Lower leg skin (tissue), 4 donors: ENCODE results near the gene SLC25A44. TPM values are rescaled to one million over a fixed set of nuclear protein-coding genes. Genes with fewer than 3 reads are reported as not detected.

Experiments
- DNase-seq, 2 donors: peaks; one replicate each; pipeline ENCODE4 v3.0.0-alpha.2; 2019; ENCODE audit warnings: low spot score in 2 of 2
- H3K4me3 ChIP-seq: fragments of 200-600 bp; sonication (generic); 2 replicates; pipeline ENCODE4 v1.5.1; 2017; ENCODE audit warnings: mild to moderate bottlenecking, low read depth; ENCODE audit not compliant: poor library complexity, severe bottlenecking
- CTCF ChIP-seq, 3 donors: fragments of 450-650 bp; IDR thresholded peaks; one replicate each; pipeline ENCODE4 v1.5.1; 2016; ENCODE audit warnings: antibody characterized with exemption in 3 of 3, mild to moderate bottlenecking in 3 of 3, moderate library complexity in 2 of 3
- POLR2A ChIP-seq, 2 donors: fragments of 450-650 bp; IDR thresholded peaks; one replicate each; pipeline ENCODE4 v1.6.1; 2016 to 2017; ENCODE audit warnings: antibody characterized with exemption in 2 of 2, mild to moderate bottlenecking in 1 of 2, moderate library complexity in 1 of 2
- whole genome bisulfite sequencing, 2 donors: methylation state at CpG; one replicate each; pipeline ENCODE4 v1.1.5; 2018; 5-methylcytosine and 5-hydroxymethylcytosine counted together
- intact Hi-C: fragments of 100-400 bp; cut with DNase I; formaldehyde crosslinking; loops from one replicate; pipeline ENCODE4 v1.15.0; 2023; ENCODE audit warnings: low total_unique reads
- total RNA-seq, 4 donors: library from RNA; depleted of rRNA; stranded (reverse); fragments of >200 nt; gene quantifications; one replicate each; pipeline ENCODE4 v1.1.0, GENCODE V29; 2016

SLC25A44 gene
- total RNA-seq, 4 donors from 2014 or later = 11.3 to 15.3 (median 13.3) TPM

DNA sequence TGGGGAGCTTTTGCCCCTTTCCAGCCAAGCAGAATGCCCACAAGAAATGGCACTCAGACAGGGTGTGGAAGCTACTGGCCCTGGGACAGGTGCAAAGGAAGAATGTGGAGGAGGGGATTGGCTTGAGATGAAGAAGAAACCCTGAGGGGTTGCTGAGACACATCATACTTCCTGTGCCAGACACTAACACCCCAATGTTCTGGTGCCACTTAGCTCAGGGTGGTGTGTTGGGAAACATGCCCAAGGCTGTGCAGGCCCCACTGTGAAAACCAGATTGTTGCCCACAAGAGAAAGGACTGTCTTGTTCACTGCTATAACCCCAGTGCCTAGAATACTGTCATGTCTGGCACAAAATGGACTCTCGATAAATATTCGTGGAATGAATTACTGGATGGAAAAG is 63.8 kb downstream of the SLC25A44 start:
- H3K4me3 ChIP-seq = no peak overlapping the region
- 47 to 57% methylated on average over 2 of the region's 2 CpGs for WGBS, 2 donors
- DNase-seq = no peak
- intact Hi-C loops = no loop called here
- TF ChIP-seq POLR2A (IDR thresholded peaks at IDR 0.05) (no peak), CTCF (IDR thresholded peaks at IDR 0.05) (no peak)

DNA sequence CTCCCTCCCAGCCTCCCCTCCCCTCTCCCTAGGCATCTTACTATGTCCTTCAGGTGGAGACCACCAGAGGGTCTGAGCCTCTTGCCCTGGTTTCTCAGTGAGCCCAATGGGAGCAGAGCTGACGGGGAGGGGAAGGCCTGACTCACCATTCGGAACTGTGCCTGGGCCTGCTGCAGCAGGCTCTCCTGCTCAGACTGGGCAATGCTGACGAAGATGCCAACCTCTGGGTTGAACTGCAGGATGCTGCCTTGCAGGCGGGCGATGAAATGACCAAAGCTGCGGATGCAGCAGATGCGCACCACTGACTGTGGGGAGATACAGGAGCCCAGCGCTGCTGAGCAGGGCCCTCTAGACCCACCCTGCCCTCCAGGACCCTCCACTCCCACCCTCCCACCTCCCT is 65.0 kb downstream of the SLC25A44 start:
- WGBS, 2 donors = 51 to 87% methylated on average over 5 to 8 of the region's 8 CpGs
- no peak overlapping the region for H3K4me3 ChIP-seq
- no peak for TF ChIP-seq CTCF (IDR thresholded peaks at IDR 0.05)
- TF ChIP-seq POLR2A (IDR thresholded peaks at IDR 0.05) = no peak
- no peak for DNase-seq
- intact Hi-C loops = no loop called here

- 90 to 91% methylated on average over 3 of the region's 3 CpGs for WGBS, 2 donors
- no peak for DNase-seq
- no peak overlapping the region for H3K4me3 ChIP-seq
- intact Hi-C loops = no loop called here
- TF ChIP-seq POLR2A (IDR thresholded peaks at IDR 0.05) = no peak
- TF ChIP-seq CTCF (IDR thresholded peaks at IDR 0.05) = no peak
Observed at GRCh38 chr1:156259805-156260204, 65.9 kb downstream of the SLC25A44 start.

DNA sequence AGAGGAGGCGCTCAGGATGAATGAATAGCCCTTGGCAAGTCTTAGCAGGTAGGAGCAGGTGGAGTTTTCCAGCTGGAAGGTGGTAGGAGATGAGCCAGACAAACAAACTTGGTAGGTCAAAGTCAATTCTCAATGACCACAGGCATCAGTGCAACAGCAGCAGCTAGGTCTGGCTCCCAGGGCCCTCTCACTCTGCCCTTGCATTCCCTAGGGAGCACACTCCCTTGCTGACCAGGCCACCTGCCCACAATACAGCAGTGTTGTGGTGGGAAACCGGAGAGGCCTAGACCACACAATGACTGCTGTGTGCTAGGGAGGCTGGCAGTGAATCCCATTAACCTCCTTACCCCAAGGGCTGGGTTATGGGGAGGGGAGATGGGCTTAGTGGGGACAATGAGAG is 67.0 kb downstream of the SLC25A44 start:
- H3K4me3 ChIP-seq = no peak overlapping the region
- intact Hi-C loops = no loop called here
- no peak for TF ChIP-seq POLR2A (IDR thresholded peaks at IDR 0.05)
- 76 to 93% methylated on average over 2 of the region's 2 CpGs for WGBS, 2 donors
- DNase-seq = no peak

Other genes with a start within 250 kb of the SLC25A44 start
- gene ARHGEF2, start 215.6 kb upstream of the SLC25A44 start, total RNA-seq = 10 to 100 TPM; 18.7 to 35.5 (median 28.3) TPM
- 100 to 1,000 TPM; 113 to 215 (median 185) TPM for gene SSR2, start 173.2 kb upstream of the SLC25A44 start, total RNA-seq
- gene UBQLN4, start 140.3 kb upstream of the SLC25A44 start, total RNA-seq = 10 to 100 TPM; 19.8 to 31.0 (median 26.9) TPM
- 10 to 100 TPM; 41.8 to 64.5 (median 47.4) TPM for gene LAMTOR2, start 139.3 kb upstream of the SLC25A44 start, total RNA-seq
- gene RAB25, start 132.9 kb upstream of the SLC25A44 start, total RNA-seq = 100 to 1,000 TPM; 211 to 281 (median 251) TPM
- gene MEX3A, start 111.6 kb upstream of the SLC25A44 start, total RNA-seq = 1 to 10 TPM in 1 of 4 donors, under 1 TPM in 3; 0.21 to 1.1 (median 0.67) TPM
- gene LMNA, start 79.4 kb upstream of the SLC25A44 start, total RNA-seq = 100 to 1,000 TPM; 530 to 611 (median 555) TPM
- gene SEMA4A, start 40.5 kb upstream of the SLC25A44 start, total RNA-seq = 10 to 100 TPM; 30.5 to 45.4 (median 41.4) TPM
- gene PMF1, start 18.9 kb downstream of the SLC25A44 start, total RNA-seq = 10 to 100 TPM; 62.9 to 83.6 (median 71.1) TPM
- 1 to 10 TPM in 1 of 4 donors, under 1 TPM in 2, not detected in 1; 0.36 to 3.4 (median 0.69) TPM for gene BGLAP, start 48.1 kb downstream of the SLC25A44 start, total RNA-seq
- gene PAQR6, start 54.0 kb downstream of the SLC25A44 start, total RNA-seq = 1 to 10 TPM; 2.0 to 8.4 (median 4.6) TPM
- 10 to 100 TPM; 56.9 to 88.4 (median 61.0) TPM for gene SMG5, start 88.7 kb downstream of the SLC25A44 start, total RNA-seq
- 100 to 1,000 TPM in 2 of 4 donors, 10 to 100 TPM in 2; 96.9 to 111 (median 101) TPM for gene TMEM79, start 90.2 kb downstream of the SLC25A44 start, total RNA-seq
- 10 to 100 TPM; 21.9 to 49.1 (median 34.5) TPM for gene GLMP, start 101.6 kb downstream of the SLC25A44 start, total RNA-seq
- gene VHLL, start 105.2 kb downstream of the SLC25A44 start, total RNA-seq = not detected
- gene CCT3, start 144.2 kb downstream of the SLC25A44 start, total RNA-seq = 100 to 1,000 TPM; 119 to 202 (median 150) TPM
- 1 to 10 TPM in 1 of 4 donors, not detected in 3; 3.2 TPM for gene TSACC, start 144.4 kb downstream of the SLC25A44 start, total RNA-seq
- gene RHBG, start 175.1 kb downstream of the SLC25A44 start, total RNA-seq = 10 to 100 TPM in 1 of 4 donors, 1 to 10 TPM in 3; 3.5 to 14.2 (median 9.3) TPM